Loucy (cell line): ENCODE results near the gene KCTD12.
"Not testable (repeated sequence)": the region's sequence is repeated elsewhere in the genome, so short reads cannot be mapped to it uniquely, and the experiment has no call there.

Experiments used
- H2AFZ ChIP-seq: fragments of 200-600 bp; sonication (generic); 2 replicates; pipeline ENCODE4 v1.6.0; 2016; ENCODE audit warnings: antibody characterized with exemption, mild to moderate bottlenecking, low read length, moderate library complexity
- H3F3A ChIP-seq: fragments of 200-600 bp; 2 replicates; pipeline ENCODE4 v1.6.0; 2016; ENCODE audit warnings: antibody characterized with exemption, low read depth, mild to moderate bottlenecking
- H3K27me3 ChIP-seq: fragments of 200-600 bp; sonication (generic); 2 replicates; pipeline ENCODE4 v1.6.1; 2014; ENCODE audit warnings: low read length, mild to moderate bottlenecking; ENCODE audit not compliant: insufficient read depth, poor library complexity, severe bottlenecking
- H3K36me3 ChIP-seq: fragments of 200-600 bp; sonication (generic); 2 replicates; pipeline ENCODE4 v1.6.1; 2016; ENCODE audit warnings: low read length; ENCODE audit not compliant: insufficient read depth
- H3K4me1 ChIP-seq: fragments of 200-600 bp; sonication (generic); 2 replicates; pipeline ENCODE4 v1.5.1; 2014; ENCODE audit warnings: low read length, mild to moderate bottlenecking; ENCODE audit not compliant: insufficient read depth, poor library complexity, severe bottlenecking
- H3K4me2 ChIP-seq: fragments of 200-600 bp; sonication (generic); 2 replicates; pipeline ENCODE4 v1.6.0; 2014; ENCODE audit warnings: antibody characterized with exemption, low read length, low read depth, mild to moderate bottlenecking; ENCODE audit not compliant: poor library complexity, severe bottlenecking
- H3K4me3 ChIP-seq: fragments of 200-600 bp; sonication (generic); 2 replicates; pipeline ENCODE4 v1.5.1; 2014; ENCODE audit warnings: low read length, mild to moderate bottlenecking, mixed read lengths; ENCODE audit not compliant: poor library complexity, severe bottlenecking
- H3K79me2 ChIP-seq: fragments of 200-600 bp; sonication (generic); 2 replicates; pipeline ENCODE4 v1.6.1; 2014; ENCODE audit warnings: low read length; ENCODE audit not compliant: insufficient read depth
- H3K9ac ChIP-seq: fragments of 200-600 bp; sonication (generic); 2 replicates; pipeline ENCODE4 v1.6.0; 2014; ENCODE audit warnings: mild to moderate bottlenecking, low read depth, low read length, moderate library complexity; ENCODE audit not compliant: poor library complexity, severe bottlenecking
- H3K9me2 ChIP-seq: fragments of 200-600 bp; sonication (generic); replicated peaks from 2 replicates; pipeline ENCODE4 v1.6.1; 2016; ENCODE audit warnings: low read depth, low read length, mixed read lengths
- H3K9me3 ChIP-seq: fragments of 200-600 bp; sonication (generic); 2 replicates; pipeline ENCODE4 v1.6.1; 2014; ENCODE audit warnings: mild to moderate bottlenecking, antibody characterized with exemption, low read length, low read depth; ENCODE audit not compliant: insufficient read depth
- H4K20me1 ChIP-seq: fragments of 200-600 bp; sonication (generic); 2 replicates; pipeline ENCODE4 v1.6.0; 2014; ENCODE audit warnings: antibody characterized with exemption, low read length, mild to moderate bottlenecking; ENCODE audit not compliant: insufficient read depth, poor library complexity, severe bottlenecking
- CTCF ChIP-seq: fragments of 200-600 bp; sonication (generic); conservative IDR thresholded peaks from 2 replicates; pipeline ENCODE4 v1.5.1; 2014; ENCODE audit warnings: mild to moderate bottlenecking, antibody characterized with exemption, low read length
- EZH2phosphoT487 ChIP-seq: fragments of 200-600 bp; IDR thresholded peaks from 2 replicates; pipeline ENCODE4 v1.6.1; 2018; ENCODE audit warnings: antibody characterized with exemption, mild to moderate bottlenecking, moderate library complexity, borderline replicate concordance

The KCTD12 gene

GRCh38 chr13:76927955-76928354 is 41.8 kb upstream of the KCTD12 start:
- no peaks in the 10 kb centered on the region for H3K79me2 ChIP-seq
- H3K4me3 ChIP-seq = no peak overlapping the region
- H4K20me1 ChIP-seq = no peaks in the 10 kb centered on the region
- H3F3A ChIP-seq = no peaks in the 10 kb centered on the region
- no peaks in the 10 kb centered on the region for H3K9me2 ChIP-seq
- H3K27me3 ChIP-seq = no peaks in the 10 kb centered on the region
- TF ChIP-seq EZH2phosphoT487 (no peak), CTCF (no peak)
- H3K4me2 ChIP-seq = no peak overlapping the region
- H3K9ac ChIP-seq = no peak overlapping the region
- H3K36me3 ChIP-seq = no peaks in the 10 kb centered on the region
- no peaks in the 10 kb centered on the region for H3K4me1 ChIP-seq
- H3K9me3 ChIP-seq = no peaks in the 10 kb centered on the region
- H2AFZ ChIP-seq = no peak overlapping the region

DNA sequence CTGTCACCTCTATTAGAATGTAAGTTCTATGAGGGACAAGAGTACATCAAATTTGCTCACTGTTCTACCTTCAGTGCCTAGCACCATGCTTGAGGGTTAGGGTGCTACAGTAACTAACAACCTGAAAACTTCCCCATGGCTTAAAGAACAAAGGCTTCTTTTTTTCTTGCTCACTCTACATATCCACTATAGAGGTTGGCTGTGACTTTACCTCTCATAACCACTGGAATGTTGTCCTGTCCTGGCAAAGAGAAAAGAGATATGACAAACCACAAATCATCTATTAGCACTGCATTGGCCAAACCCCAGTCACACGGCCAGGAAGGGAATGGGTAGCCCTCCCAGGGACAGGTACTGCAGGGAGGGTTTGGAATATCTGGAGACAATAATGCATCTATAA is 38.9 kb upstream of the KCTD12 start:
- no peaks in the 10 kb centered on the region for H3K36me3 ChIP-seq
- H3K4me1 ChIP-seq = no peaks in the 10 kb centered on the region
- no peaks in the 10 kb centered on the region for H4K20me1 ChIP-seq
- H3K4me3 ChIP-seq = no peak overlapping the region
- H3K9ac ChIP-seq = no peak overlapping the region
- no peaks in the 10 kb centered on the region for H3K79me2 ChIP-seq
- H3F3A ChIP-seq = no peaks in the 10 kb centered on the region
- no peaks in the 10 kb centered on the region for H3K9me2 ChIP-seq
- no peak overlapping the region for H3K4me2 ChIP-seq
- no peaks in the 10 kb centered on the region for H3K27me3 ChIP-seq
- no peaks in the 10 kb centered on the region for H3K9me3 ChIP-seq
- no peak overlapping the region for H2AFZ ChIP-seq
- TF ChIP-seq EZH2phosphoT487 (no peak), CTCF (no peak)

GRCh38 chr13:76921516-76921915 is 35.3 kb upstream of the KCTD12 start:
- H3K9me3 ChIP-seq = no peaks in the 10 kb centered on the region
- no peak overlapping the region for H3K4me3 ChIP-seq
- H2AFZ ChIP-seq = no peak overlapping the region
- H3K27me3 ChIP-seq = no peaks in the 10 kb centered on the region
- H3K79me2 ChIP-seq = no peaks in the 10 kb centered on the region
- H3K4me1 ChIP-seq = no peaks in the 10 kb centered on the region
- no peaks in the 10 kb centered on the region for H3K9me2 ChIP-seq
- no peaks in the 10 kb centered on the region for H3K36me3 ChIP-seq
- no peaks in the 10 kb centered on the region for H4K20me1 ChIP-seq
- H3K9ac ChIP-seq = no peak overlapping the region
- H3F3A ChIP-seq = no peaks in the 10 kb centered on the region
- no peak overlapping the region for H3K4me2 ChIP-seq
- TF ChIP-seq EZH2phosphoT487 = no peak
- no peak for TF ChIP-seq CTCF

GRCh38 chr13:76917755-76918481 is 31.7 kb upstream of the KCTD12 start:
- not testable (repeated sequence) for H3K27me3 ChIP-seq, H3K79me2 ChIP-seq, H3K4me2 ChIP-seq, H3K4me3 ChIP-seq, H3F3A ChIP-seq, H3K36me3 ChIP-seq, H3K9me2 ChIP-seq, H3K9ac ChIP-seq, H3K9me3 ChIP-seq, H2AFZ ChIP-seq, H4K20me1 ChIP-seq, H3K4me1 ChIP-seq
